ENCODE results near the gene SGIP1.

DNA sequence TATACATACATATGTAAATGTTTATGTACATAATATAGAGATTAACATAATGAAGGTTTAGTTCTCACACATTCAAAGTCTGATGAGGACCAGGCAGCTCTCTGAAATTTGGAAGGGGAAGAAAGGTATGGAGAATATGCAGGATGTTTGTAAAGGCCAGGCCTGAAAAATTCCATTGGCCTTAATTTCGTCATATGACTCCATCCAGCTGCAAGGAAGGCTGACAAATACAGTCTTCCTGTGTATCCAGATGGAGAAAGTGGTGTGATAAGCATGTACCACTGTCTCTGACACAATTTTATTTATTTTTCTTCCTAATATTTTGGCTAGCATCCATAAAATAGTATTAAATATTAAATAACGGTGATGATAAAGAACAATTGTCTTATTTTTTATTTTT, 6.3 kb upstream of the SGIP1 start:
- no peak for TF ChIP-seq POLR2AphosphoS5 (IDR thresholded peaks at IDR 0.05)
- TF ChIP-seq, protein P1, sequence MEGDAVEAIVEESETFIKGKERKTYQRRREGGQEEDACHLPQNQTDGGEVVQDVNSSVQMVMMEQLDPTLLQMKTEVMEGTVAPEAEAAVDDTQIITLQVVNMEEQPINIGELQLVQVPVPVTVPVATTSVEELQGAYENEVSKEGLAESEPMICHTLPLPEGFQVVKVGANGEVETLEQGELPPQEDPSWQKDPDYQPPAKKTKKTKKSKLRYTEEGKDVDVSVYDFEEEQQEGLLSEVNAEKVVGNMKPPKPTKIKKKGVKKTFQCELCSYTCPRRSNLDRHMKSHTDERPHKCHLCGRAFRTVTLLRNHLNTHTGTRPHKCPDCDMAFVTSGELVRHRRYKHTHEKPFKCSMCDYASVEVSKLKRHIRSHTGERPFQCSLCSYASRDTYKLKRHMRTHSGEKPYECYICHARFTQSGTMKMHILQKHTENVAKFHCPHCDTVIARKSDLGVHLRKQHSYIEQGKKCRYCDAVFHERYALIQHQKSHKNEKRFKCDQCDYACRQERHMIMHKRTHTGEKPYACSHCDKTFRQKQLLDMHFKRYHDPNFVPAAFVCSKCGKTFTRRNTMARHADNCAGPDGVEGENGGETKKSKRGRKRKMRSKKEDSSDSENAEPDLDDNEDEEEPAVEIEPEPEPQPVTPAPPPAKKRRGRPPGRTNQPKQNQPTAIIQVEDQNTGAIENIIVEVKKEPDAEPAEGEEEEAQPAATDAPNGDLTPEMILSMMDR (IDR thresholded peaks at IDR 0.05): no peak

Measured in prostate gland (tissue), 2 donors.